HFFc6 (cell line): ENCODE measurements around the gene PHLDB3. TPM values are rescaled to one million over a fixed set of nuclear protein-coding genes. Genes with fewer than 3 reads are reported as not detected.
"Not testable (repeated sequence)": the region's sequence is repeated elsewhere in the genome, so short reads cannot be mapped to it uniquely, and the experiment has no call there.

Source experiments
- DNase-seq: peaks from one replicate; pipeline ENCODE4 v3.0.0-alpha.2; 2018
- H3K27ac Mint-ChIP-seq: 2 replicates; pipeline ENCODE4 v1.8.0; 2020; ENCODE audit warnings: mild to moderate bottlenecking, mixed read lengths
- H3K27me3 Mint-ChIP-seq: 2 replicates; pipeline ENCODE4 v1.8.0; 2021; ENCODE audit warnings: mild to moderate bottlenecking, moderate library complexity, mixed read lengths; ENCODE audit not compliant: insufficient read depth
- H3K36me3 Mint-ChIP-seq: 2 replicates; pipeline ENCODE4 v1.8.0; 2021; ENCODE audit warnings: low read depth, mixed read lengths
- H3K4me1 Mint-ChIP-seq: 2 replicates; pipeline ENCODE4 v1.8.0; 2020; ENCODE audit warnings: low read depth, mixed read lengths
- H3K4me3 Mint-ChIP-seq: 2 replicates; pipeline ENCODE4 v1.8.0; 2020; ENCODE audit warnings: mild to moderate bottlenecking, moderate library complexity, mixed read lengths
- H3K9me3 Mint-ChIP-seq: 2 replicates; pipeline ENCODE4 v1.8.0; 2020; ENCODE audit warnings: mild to moderate bottlenecking, mixed read lengths
- total RNA-seq, 6 experiments: library from RNA; stranded (reverse); fragmentation: NEBNext Ultra II Directional; extraction: Animal tissue kit (Norgen Biotek cat#: 25700); gene quantifications; 2 replicates in 1 of 6; 3 replicates in 5 of 6; pipeline ENCODE4 v1.2.3, GENCODE V29; 2021
- TF ChIP-seq, protein P1 (sequence below): fragments of 200-600 bp; sonication (generic); IDR thresholded peaks from 2 replicates; pipeline ENCODE4 v1.5.0; 2021; ENCODE audit warnings: antibody characterized with exemption, mild to moderate bottlenecking

The PHLDB3 gene
- total RNA-seq, 6 experiments from 2014 or later, result 7.5 to 12.5 (median 11.7) TPM

DNA sequence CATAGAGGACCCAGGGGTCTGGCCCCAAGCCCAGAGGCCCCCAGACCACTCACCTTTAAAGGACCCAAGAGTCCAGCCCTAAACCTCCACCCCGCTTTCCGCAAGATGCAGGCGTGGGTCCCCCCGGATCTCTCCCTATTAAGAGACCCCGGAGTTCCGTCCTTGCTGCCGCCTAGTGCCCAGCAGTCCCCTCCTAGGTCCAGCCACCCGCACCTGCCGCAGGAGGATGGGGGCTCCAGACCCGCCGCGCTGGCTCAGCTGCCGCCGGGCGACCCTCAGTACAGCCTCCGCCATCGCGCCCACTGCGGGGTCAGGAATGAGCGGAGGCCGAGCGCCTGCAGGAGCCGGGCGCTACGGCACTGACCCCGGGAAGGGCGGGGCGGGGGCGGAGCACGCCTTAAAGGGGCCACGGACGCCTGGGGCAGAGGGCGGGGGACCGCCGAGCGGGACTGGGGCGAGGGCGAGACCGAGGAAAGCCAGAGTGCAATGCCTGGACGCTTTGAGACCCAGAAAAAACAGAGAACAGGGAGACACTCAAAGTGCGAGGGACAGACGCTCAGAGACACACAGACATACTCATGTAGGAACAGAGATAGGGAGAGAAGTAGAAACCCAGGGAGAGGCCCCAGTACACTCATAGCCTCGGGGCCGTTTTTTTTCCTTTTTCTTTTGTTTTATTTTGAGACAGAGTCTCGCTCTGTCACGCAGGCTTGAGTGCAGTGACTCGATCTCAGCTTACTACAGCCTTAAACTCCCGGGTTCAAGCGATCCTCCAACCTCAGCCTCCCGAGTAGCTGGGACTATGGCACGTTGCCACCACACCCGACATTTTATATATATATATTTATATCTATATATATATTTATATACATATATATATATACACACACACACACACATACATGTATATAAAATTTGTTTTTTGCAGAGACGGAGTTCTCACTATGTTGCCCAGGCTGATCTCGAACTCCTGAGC lies 22.6 kb upstream of the PHLDB3 start, which contains the start of gene ETHE1:
ETHE1 (minus strand) TSS at position 318 of the 976 bp plus-strand sequence; CDS start at position 294, 24 bp downstream.
- Mint-ChIP-seq H3K36me3 (peaks cover 4% of the 10 kb centered on the region; the same call in 1 of the 2 replicates), H3K4me1 (peaks cover 40% of the 10 kb centered on the region), H3K27me3 (peaks cover 4% of the 10 kb centered on the region), H3K27ac (peak within 1 kb of the TSS; percentile 93), H3K4me3 (peak within 1 kb of the TSS; percentile 87), H3K9me3 (no peaks in the 10 kb centered on the region)
- TF ChIP-seq, protein P1, sequence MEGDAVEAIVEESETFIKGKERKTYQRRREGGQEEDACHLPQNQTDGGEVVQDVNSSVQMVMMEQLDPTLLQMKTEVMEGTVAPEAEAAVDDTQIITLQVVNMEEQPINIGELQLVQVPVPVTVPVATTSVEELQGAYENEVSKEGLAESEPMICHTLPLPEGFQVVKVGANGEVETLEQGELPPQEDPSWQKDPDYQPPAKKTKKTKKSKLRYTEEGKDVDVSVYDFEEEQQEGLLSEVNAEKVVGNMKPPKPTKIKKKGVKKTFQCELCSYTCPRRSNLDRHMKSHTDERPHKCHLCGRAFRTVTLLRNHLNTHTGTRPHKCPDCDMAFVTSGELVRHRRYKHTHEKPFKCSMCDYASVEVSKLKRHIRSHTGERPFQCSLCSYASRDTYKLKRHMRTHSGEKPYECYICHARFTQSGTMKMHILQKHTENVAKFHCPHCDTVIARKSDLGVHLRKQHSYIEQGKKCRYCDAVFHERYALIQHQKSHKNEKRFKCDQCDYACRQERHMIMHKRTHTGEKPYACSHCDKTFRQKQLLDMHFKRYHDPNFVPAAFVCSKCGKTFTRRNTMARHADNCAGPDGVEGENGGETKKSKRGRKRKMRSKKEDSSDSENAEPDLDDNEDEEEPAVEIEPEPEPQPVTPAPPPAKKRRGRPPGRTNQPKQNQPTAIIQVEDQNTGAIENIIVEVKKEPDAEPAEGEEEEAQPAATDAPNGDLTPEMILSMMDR, result no peak
- peak; percentile 64 for DNase-seq

DNA sequence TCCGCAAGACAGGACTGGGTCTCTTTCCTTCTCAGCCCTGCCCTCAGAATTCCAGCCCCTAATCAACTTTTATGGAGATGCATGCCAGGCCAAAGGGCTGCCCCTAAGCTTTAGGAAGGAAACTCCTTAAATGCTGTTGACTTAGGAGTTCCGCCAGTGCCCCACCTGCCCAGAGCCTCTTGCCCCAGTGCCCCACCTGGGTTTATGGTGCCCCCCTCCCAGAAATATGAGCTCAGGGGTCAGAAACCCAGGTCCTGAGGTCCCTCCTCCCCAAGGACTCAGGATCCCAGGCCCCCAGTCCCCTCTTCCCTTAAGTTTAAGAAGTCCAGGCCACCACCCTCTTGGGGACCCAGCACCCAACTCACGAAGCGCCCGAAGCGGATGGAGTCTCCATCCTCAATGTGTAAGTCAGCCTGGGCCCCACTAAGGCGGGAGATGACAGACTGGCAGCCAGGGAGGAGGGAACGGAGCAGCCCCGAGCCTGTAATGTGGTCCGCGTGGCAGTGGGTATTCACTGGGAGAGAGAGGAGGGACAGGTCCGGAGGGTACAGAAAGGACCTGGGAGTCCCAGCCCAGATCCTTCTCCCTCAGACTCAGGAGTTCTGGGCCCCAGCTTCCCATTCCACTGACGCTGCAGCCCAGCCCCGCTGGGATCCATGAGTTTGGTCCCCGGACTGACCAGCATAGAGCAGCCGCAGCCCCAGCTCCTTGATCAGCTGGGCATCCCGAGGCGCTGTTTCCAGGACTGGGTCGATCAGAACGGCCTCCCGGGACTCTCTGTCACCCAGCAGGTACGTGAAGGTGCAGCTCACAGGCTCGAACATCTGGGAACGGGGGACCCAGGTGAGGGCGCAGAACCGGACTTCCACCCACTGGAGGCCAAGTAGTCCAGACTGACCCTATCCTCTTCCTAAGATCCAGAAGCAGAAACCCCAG lies 21.6 kb upstream of the PHLDB3 start:
- Mint-ChIP-seq H3K4me1 (peaks cover 40% of the 10 kb centered on the region), H3K36me3 (peaks cover 4% of the 10 kb centered on the region; the same call in 1 of the 2 replicates), H3K4me3 (peak overlapping the region; percentile 87), H3K27me3 (peaks cover 4% of the 10 kb centered on the region), H3K9me3 (no peaks in the 10 kb centered on the region), H3K27ac (peak overlapping the region; percentile 93)
- TF ChIP-seq, protein P1, result no peak
- DNase-seq, result no peak

DNA sequence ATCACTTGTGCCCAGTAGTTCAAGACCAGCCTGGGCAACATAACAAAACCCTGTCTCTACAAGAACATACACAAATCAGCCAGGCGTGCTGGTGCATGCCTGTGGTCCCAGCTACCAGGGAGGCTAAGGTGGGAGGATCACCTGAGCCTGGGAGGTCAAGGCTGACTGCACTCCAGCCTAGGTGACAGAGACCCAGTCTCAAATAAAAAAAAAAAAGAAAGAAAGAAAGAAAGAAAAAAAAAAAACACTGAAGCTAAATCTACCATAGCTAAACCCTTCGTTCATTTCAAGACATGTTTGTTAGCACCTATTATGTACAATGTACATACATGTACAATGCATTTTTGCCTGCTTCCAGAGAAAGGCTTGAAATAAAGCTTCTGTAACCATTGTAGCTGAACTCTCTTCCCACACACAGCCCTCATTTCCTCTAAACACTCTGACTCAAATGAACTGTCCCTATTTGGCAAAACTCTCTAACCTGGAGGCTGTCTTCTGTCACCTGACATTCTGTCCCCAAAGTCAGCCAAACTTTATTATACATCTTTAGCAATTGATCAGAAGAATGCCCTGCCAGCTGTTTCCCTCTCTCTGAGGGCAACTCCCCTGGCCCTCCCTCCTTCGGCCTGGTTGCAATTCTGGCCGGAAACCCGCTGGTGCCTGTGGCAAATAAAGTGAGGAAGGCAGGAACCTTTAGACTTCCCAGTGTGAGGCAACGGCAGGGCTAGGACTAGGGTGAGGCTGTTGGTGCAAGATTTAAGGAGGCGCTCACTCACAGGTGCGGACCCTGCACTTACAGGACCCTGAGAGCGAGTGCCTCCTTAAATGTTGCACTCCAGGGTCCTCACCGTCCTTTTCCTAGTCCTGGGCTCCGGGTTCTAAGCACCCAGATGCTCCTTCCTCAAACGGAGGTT lies 20.6 kb upstream of the PHLDB3 start:
- H3K36me3 Mint-ChIP-seq, result peaks cover 4% of the 10 kb centered on the region; the same call in 1 of the 2 replicates
- H3K4me1 Mint-ChIP-seq, result peaks cover 40% of the 10 kb centered on the region
- TF ChIP-seq, protein P1, result no peak
- H3K27me3 Mint-ChIP-seq, result peaks cover 4% of the 10 kb centered on the region
- no peaks in the 10 kb centered on the region for H3K9me3 Mint-ChIP-seq
- peak overlapping the region; percentile 93 for H3K27ac Mint-ChIP-seq
- no peak for DNase-seq
- peak overlapping the region; percentile 87 for H3K4me3 Mint-ChIP-seq

DNA sequence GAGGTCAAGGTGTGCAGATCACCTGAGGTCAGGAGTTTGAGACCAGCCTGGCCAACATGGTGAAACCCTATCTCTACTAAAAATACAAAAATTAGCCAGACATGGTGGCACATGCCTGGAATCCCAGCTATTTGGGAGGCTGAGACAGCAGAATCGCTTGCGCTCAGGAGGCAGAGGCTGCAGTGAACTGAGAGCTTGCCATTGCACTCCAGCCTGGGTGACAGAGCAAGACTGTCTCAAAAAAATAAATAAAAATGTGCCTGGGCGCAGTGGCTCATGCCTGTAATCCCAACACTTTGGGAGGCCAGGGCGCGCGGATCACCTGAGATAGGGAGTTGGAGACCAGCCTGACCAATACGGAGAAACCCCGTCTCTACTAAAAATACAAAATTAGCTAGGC lies 19.1 kb upstream of the PHLDB3 start:
- not testable (repeated sequence) for H3K36me3 Mint-ChIP-seq, DNase-seq, H3K27me3 Mint-ChIP-seq, H3K27ac Mint-ChIP-seq, H3K9me3 Mint-ChIP-seq, H3K4me3 Mint-ChIP-seq
- peaks cover 40% of the 10 kb centered on the region for H3K4me1 Mint-ChIP-seq

DNA sequence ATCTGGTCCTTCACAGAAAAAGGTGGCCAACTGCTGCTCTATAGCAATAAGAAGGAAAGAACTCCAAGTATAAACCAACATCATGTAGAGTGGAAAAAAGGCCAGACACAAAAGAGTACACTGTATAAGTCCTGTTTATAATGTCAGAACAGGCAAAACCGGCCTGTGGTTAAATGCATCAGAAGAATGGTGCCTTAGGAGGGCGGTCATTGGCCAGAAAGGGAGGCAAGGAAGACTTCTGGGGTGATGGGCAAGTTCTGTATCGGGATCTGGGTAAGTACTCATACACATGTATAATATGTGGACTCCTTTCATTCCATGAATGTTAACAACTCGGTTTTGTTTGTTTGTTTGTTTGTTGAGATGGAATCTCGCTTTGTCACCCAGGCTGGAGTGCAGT lies 18.4 kb upstream of the PHLDB3 start:
- Mint-ChIP-seq H3K27ac (no peak overlapping the region), H3K9me3 (no peaks in the 10 kb centered on the region), H3K27me3 (peaks cover 1% of the 10 kb centered on the region), H3K4me3 (no peak overlapping the region), H3K36me3 (peaks cover 9% of the 10 kb centered on the region; the same call in 1 of the 2 replicates), H3K4me1 (peaks cover 35% of the 10 kb centered on the region)
- DNase-seq, result no peak
- TF ChIP-seq, protein P1, result no peak
